Esophagus muscularis mucosa (tissue), 4 donors: ENCODE measurements around the gene SF3B1.

ENCODE experiments used
- EP300 ChIP-seq: sonication (generic); formaldehyde crosslinking; IDR thresholded peaks from one replicate; pipeline ENCODE4 v1.6.1; 2017; ENCODE audit warnings: antibody characterized with exemption
- POLR2A ChIP-seq: fragments of 450-650 bp; IDR thresholded peaks from one replicate; pipeline ENCODE4 v1.6.1; 2017; ENCODE audit warnings: antibody characterized with exemption, moderate library complexity, mild to moderate bottlenecking, low read depth
- POLR2AphosphoS5 ChIP-seq, 2 donors: sonication (generic); formaldehyde crosslinking; IDR thresholded peaks; one replicate each; pipeline ENCODE4 v1.6.1; 2017; ENCODE audit warnings: antibody characterized with exemption in 2 of 2
- TF ChIP-seq, protein P1 (sequence below), 3 experiments: fragments of 200-600 bp in 2 of 3; fragments of 450-650 bp in 1 of 3; sonication (generic) in 2 of 3; IDR thresholded peaks; one replicate each; pipeline ENCODE4 v1.5.1; 2017 to 2019; ENCODE audit warnings: antibody characterized with exemption in 3 of 3, mild to moderate bottlenecking in 2 of 3, moderate library complexity in 1 of 3

GRCh38 chr2:197387179-197387578 is 47.6 kb downstream of the SF3B1 start:
- TF ChIP-seq, protein P1, sequence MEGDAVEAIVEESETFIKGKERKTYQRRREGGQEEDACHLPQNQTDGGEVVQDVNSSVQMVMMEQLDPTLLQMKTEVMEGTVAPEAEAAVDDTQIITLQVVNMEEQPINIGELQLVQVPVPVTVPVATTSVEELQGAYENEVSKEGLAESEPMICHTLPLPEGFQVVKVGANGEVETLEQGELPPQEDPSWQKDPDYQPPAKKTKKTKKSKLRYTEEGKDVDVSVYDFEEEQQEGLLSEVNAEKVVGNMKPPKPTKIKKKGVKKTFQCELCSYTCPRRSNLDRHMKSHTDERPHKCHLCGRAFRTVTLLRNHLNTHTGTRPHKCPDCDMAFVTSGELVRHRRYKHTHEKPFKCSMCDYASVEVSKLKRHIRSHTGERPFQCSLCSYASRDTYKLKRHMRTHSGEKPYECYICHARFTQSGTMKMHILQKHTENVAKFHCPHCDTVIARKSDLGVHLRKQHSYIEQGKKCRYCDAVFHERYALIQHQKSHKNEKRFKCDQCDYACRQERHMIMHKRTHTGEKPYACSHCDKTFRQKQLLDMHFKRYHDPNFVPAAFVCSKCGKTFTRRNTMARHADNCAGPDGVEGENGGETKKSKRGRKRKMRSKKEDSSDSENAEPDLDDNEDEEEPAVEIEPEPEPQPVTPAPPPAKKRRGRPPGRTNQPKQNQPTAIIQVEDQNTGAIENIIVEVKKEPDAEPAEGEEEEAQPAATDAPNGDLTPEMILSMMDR (IDR thresholded peaks at IDR 0.05), result no peak
- TF ChIP-seq POLR2A (no peak), POLR2AphosphoS5 (IDR thresholded peaks at IDR 0.05) (no peak), EP300 (no peak)
